Neural cell (in vitro differentiated cells): Measurements from ENCODE around the gene MIGA2.

Experiments
- CTCF ChIP-seq: fragments of 450-650 bp; IDR thresholded peaks from 2 replicates; pipeline ENCODE4 v1.5.1; 2014; ENCODE audit warnings: antibody characterized with exemption, mild to moderate bottlenecking, moderate library complexity; ENCODE audit not compliant: poor library complexity, severe bottlenecking
- EP300 ChIP-seq: fragments of 450-650 bp; conservative IDR thresholded peaks from 2 replicates; pipeline ENCODE4 v1.6.1; 2014; ENCODE audit warnings: antibody characterized with exemption, mild to moderate bottlenecking, moderate library complexity; ENCODE audit not compliant: poor library complexity, severe bottlenecking
- EZH2 ChIP-seq: fragments of 200-600, 300-800 bp; shearing (Covaris generic), sonication (generic); IDR thresholded peaks from 2 replicates; pipeline ENCODE4 v1.6.1; 2014; ENCODE audit warnings: antibody characterized with exemption, low read length, borderline replicate concordance, mild to moderate bottlenecking; ENCODE audit not compliant: insufficient read depth, poor library complexity, severe bottlenecking
- MXI1 ChIP-seq: fragments of 450-650 bp; conservative IDR thresholded peaks from 2 replicates; pipeline ENCODE4 v1.6.1; 2014; ENCODE audit warnings: antibody characterized with exemption, mild to moderate bottlenecking; ENCODE audit not compliant: poor library complexity, severe bottlenecking
- POLR2AphosphoS5 ChIP-seq: IDR thresholded peaks from 2 replicates; pipeline ENCODE4 v1.6.1; 2012
- SMC3 ChIP-seq: fragments of 450-650 bp; conservative IDR thresholded peaks from 2 replicates; pipeline ENCODE4 v1.6.1; 2014; ENCODE audit warnings: antibody characterized with exemption, mild to moderate bottlenecking, moderate library complexity; ENCODE audit not compliant: poor library complexity
- TAF1 ChIP-seq: IDR thresholded peaks from 2 replicates; pipeline ENCODE4 v1.6.1; 2012; ENCODE audit warnings: low read depth
- TF ChIP-seq, protein P1 (sequence below): IDR thresholded peaks from 2 replicates; pipeline ENCODE4 v1.6.1; 2012; ENCODE audit warnings: borderline replicate concordance

- TF ChIP-seq CTCF (no peak), POLR2AphosphoS5 (no peak), EP300 (no peak), TAF1 (no peak), EZH2 (no peak), MXI1 (no peak), SMC3 (no peak)
- TF ChIP-seq, protein P1, sequence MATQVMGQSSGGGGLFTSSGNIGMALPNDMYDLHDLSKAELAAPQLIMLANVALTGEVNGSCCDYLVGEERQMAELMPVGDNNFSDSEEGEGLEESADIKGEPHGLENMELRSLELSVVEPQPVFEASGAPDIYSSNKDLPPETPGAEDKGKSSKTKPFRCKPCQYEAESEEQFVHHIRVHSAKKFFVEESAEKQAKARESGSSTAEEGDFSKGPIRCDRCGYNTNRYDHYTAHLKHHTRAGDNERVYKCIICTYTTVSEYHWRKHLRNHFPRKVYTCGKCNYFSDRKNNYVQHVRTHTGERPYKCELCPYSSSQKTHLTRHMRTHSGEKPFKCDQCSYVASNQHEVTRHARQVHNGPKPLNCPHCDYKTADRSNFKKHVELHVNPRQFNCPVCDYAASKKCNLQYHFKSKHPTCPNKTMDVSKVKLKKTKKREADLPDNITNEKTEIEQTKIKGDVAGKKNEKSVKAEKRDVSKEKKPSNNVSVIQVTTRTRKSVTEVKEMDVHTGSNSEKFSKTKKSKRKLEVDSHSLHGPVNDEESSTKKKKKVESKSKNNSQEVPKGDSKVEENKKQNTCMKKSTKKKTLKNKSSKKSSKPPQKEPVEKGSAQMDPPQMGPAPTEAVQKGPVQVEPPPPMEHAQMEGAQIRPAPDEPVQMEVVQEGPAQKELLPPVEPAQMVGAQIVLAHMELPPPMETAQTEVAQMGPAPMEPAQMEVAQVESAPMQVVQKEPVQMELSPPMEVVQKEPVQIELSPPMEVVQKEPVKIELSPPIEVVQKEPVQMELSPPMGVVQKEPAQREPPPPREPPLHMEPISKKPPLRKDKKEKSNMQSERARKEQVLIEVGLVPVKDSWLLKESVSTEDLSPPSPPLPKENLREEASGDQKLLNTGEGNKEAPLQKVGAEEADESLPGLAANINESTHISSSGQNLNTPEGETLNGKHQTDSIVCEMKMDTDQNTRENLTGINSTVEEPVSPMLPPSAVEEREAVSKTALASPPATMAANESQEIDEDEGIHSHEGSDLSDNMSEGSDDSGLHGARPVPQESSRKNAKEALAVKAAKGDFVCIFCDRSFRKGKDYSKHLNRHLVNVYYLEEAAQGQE: no peak
Measured at GRCh38 chr9:129108083-129108804, 71.8 kb downstream of the MIGA2 start.
